HCT116 (cell line): ENCODE measurements around the gene DENND4A. TPM values are rescaled to one million over a fixed set of nuclear protein-coding genes. Genes with fewer than 3 reads are reported as not detected.

Source experiments
- ATAC-seq: fragments of 200-7000 bp; cut with Tn5 transposase; 2 replicates; pipeline ENCODE4 v1.9.1; 2020; ENCODE audit warnings: mild to moderate bottlenecking, moderate library complexity
- BruUV-seq: library from RNA; stranded (reverse); fragments of 400-500 nt; replicated peaks from 2 replicates; lab custom pipeline; 2021; lab: Mats Ljungman, UMichigan
- CTCF ChIA-PET: fragments of 300-600 bp; sonication (Branson Sonifier 250); formaldehyde crosslinking; loops from one replicate; lab custom pipeline; 2021; ENCODE audit warnings: antibody characterized with exemption; lab: Charles Lee
- POLR2A ChIA-PET: fragments of 300-600, 350-600 bp; sonication (Branson Sonifier 250); formaldehyde crosslinking; loops from one replicate; lab custom pipeline; 2021; ENCODE audit warnings: antibody characterized with exemption; lab: Charles Lee
- RAD21 ChIA-PET, 2 experiments: fragments of 300-600 bp; sonication (Branson Sonifier 250); formaldehyde crosslinking; loops; one replicate each; lab custom pipeline; 2023; ENCODE audit warnings: low total read pairs in 2 of 2; ENCODE audit not compliant: uncharacterized antibody in 2 of 2, unreplicated experiment in 2 of 2, low non-redundant PET in 1 of 2; lab: Charles Lee
- DNase-seq: peaks from one replicate; pipeline ENCODE4 v3.0.0-alpha.2; 2010; ENCODE audit warnings: low read depth, low spot score
- H2AFZ ChIP-seq: fragments of 200-600 bp; shearing (Covaris generic), sonication (generic); 2 replicates; pipeline ENCODE4 v1.6.1; 2017; ENCODE audit warnings: low read depth, mixed run types, mixed read lengths, antibody characterized with exemption, low read length; ENCODE audit not compliant: poor library complexity, severe bottlenecking
- H3K27ac ChIP-seq: 2 replicates; pipeline ENCODE4 v1.5.1; 2012; ENCODE audit warnings: low read depth, low read length
- H3K27me3 ChIP-seq: fragments of 200-600 bp; sonication (generic); 2 replicates; pipeline ENCODE4 v1.6.1; 2016; ENCODE audit warnings: mixed run types, low read length, mixed read lengths; ENCODE audit not compliant: insufficient read depth
- H3K36me3 ChIP-seq, 2 experiments: fragments of 200-500 bp in 1 of 2; fragments of 200-600 bp in 1 of 2; sonication (Bioruptor generic) in 1 of 2; sonication (generic) in 1 of 2; 2 replicates each; pipeline versions ENCODE4 v1.5.1 to v1.6.1; 2014 to 2016; ENCODE audit warnings: low read length in 2 of 2, inconsistent platforms in 1 of 2, mixed read lengths in 1 of 2, mixed run types in 1 of 2; ENCODE audit not compliant: insufficient read depth in 2 of 2, control insufficient read depth in 1 of 2
- H3K4me1 ChIP-seq, 2 experiments: fragments of 200-600 bp in 1 of 2; sonication (generic) in 1 of 2; 2 replicates each; pipeline versions ENCODE4 v1.5.1 to v1.6.1; 2012 to 2017; ENCODE audit warnings: low read length in 2 of 2, inconsistent platforms in 1 of 2, mild to moderate bottlenecking in 1 of 2, mixed read lengths in 1 of 2, mixed run types in 1 of 2, moderate library complexity in 1 of 2; ENCODE audit not compliant: insufficient read depth in 2 of 2, control insufficient read depth in 1 of 2
- H3K4me2 ChIP-seq: fragments of 200-600 bp; sonication (generic); 2 replicates; pipeline ENCODE4 v1.6.1; 2017; ENCODE audit warnings: mixed run types, low read length, mixed read lengths
- H3K4me3 ChIP-seq, 2 experiments: fragments of 200-600 bp in 1 of 2; sonication (generic) in 1 of 2; replicated peaks in 1 of 2; 2 replicates each; pipeline ENCODE4 v1.5.1; 2011 to 2016; ENCODE audit warnings: low read length in 2 of 2, control low read depth in 1 of 2, low read depth in 1 of 2, mild to moderate bottlenecking in 1 of 2, mixed read lengths in 1 of 2, mixed run types in 1 of 2
- H3K79me2 ChIP-seq: fragments of 200-600 bp; sonication (generic); 2 replicates; pipeline ENCODE4 v1.6.1; 2017; ENCODE audit warnings: mild to moderate bottlenecking, mixed run types, low read length, moderate library complexity, mixed read lengths; ENCODE audit not compliant: insufficient read depth
- H3K9ac ChIP-seq: fragments of 200-600 bp; sonication (generic); 2 replicates; pipeline ENCODE4 v1.6.1; 2016; ENCODE audit warnings: low read length, mixed read lengths
- H3K9me2 ChIP-seq: fragments of 200-600 bp; sonication (generic), shearing (Covaris generic); 2 replicates; pipeline ENCODE4 v1.6.1; 2017; ENCODE audit warnings: mixed run types, mild to moderate bottlenecking, moderate library complexity; ENCODE audit not compliant: insufficient read depth
- H3K9me3 ChIP-seq, 2 experiments: fragments of 200-500 bp in 1 of 2; fragments of 200-600 bp in 1 of 2; sonication (Bioruptor generic) in 1 of 2; sonication (generic) in 1 of 2; 2 replicates each; pipeline ENCODE4 v1.6.1; 2014 to 2017; ENCODE audit warnings: low read length in 2 of 2, mixed read lengths in 2 of 2, inconsistent platforms in 1 of 2, low read depth in 1 of 2, mild to moderate bottlenecking in 1 of 2, mixed run types in 1 of 2, moderate library complexity in 1 of 2; ENCODE audit not compliant: control insufficient read depth in 1 of 2, insufficient read depth in 1 of 2
- H4K20me1 ChIP-seq: fragments of 200-600 bp; sonication (generic), shearing (Covaris generic); 2 replicates; pipeline ENCODE4 v1.6.1; 2017; ENCODE audit warnings: mixed run types, mild to moderate bottlenecking, moderate library complexity; ENCODE audit not compliant: insufficient read depth
- CBX3 ChIP-seq: IDR thresholded peaks from 2 replicates; pipeline ENCODE4 v1.6.1; 2012; ENCODE audit warnings: low read depth
- CEBPB ChIP-seq: IDR thresholded peaks from 2 replicates; pipeline ENCODE4 v1.6.1; 2012; ENCODE audit warnings: low read depth
- EGR1 ChIP-seq: IDR thresholded peaks from 2 replicates; pipeline ENCODE4 v1.6.1; 2012; ENCODE audit warnings: low read depth
- EZH2 ChIP-seq: fragments of 200-600 bp; sonication (generic); IDR thresholded peaks from 2 replicates; pipeline ENCODE4 v1.6.1; 2017; ENCODE audit warnings: antibody characterized with exemption, mixed run types
- FOSL1 ChIP-seq: IDR thresholded peaks from 2 replicates; pipeline ENCODE4 v1.6.1; 2012; ENCODE audit warnings: low read depth
- JUND ChIP-seq: IDR thresholded peaks from 2 replicates; pipeline ENCODE4 v1.6.1; 2012
- POLR2A ChIP-seq: IDR thresholded peaks from 2 replicates; pipeline ENCODE4 v1.7.0; 2011; ENCODE audit warnings: borderline replicate concordance; ENCODE audit not compliant: insufficient read depth, insufficient read length; ENCODE audit errors: extremely low read depth
- POLR2AphosphoS5 ChIP-seq: IDR thresholded peaks from 2 replicates; pipeline ENCODE4 v1.6.1; 2011; ENCODE audit warnings: mild to moderate bottlenecking, low read depth, low read length, moderate library complexity
- RAD21 ChIP-seq: IDR thresholded peaks from 2 replicates; pipeline ENCODE4 v1.6.1; 2012; ENCODE audit warnings: low read depth, mild to moderate bottlenecking
- SIN3A ChIP-seq: IDR thresholded peaks from 2 replicates; pipeline ENCODE4 v1.6.1; 2012; ENCODE audit warnings: low read depth
- SP1 ChIP-seq: IDR thresholded peaks from 2 replicates; pipeline ENCODE4 v1.6.1; 2012; ENCODE audit warnings: low read depth
- TCF7L2 ChIP-seq: IDR thresholded peaks from 2 replicates; pipeline ENCODE4 v1.7.0; 2011; ENCODE audit warnings: borderline replicate concordance, inconsistent platforms; ENCODE audit not compliant: insufficient read depth, insufficient read length; ENCODE audit errors: extremely low read depth
- YY1 ChIP-seq: IDR thresholded peaks from 2 replicates; pipeline ENCODE4 v1.6.1; 2011; ENCODE audit warnings: low read length, low read depth, moderate library complexity, mild to moderate bottlenecking; ENCODE audit not compliant: insufficient replicate concordance; ENCODE audit errors: extremely low read depth
- ZFX ChIP-seq: fragments of 450-650 bp; IDR thresholded peaks from 2 replicates; pipeline ENCODE4 v1.6.1; 2017
- ZNF274 ChIP-seq: fragments of 200-500 bp; sonication (Bioruptor generic); IDR thresholded peaks from 2 replicates; pipeline ENCODE4 v1.6.1; 2014; ENCODE audit warnings: mild to moderate bottlenecking, low read depth, low read length, inconsistent platforms
- intact Hi-C: fragments of 100-400 bp; cut with micrococcal nuclease; formaldehyde crosslinking; loops from 2 replicates; pipeline ENCODE4 v1.10.0; 2022
- total RNA-seq: library from RNA; stranded (reverse); gene quantifications from one replicate; pipeline ENCODE4 v1.2.1, GENCODE V29; 2021; ENCODE audit not compliant: unreplicated experiment
- TF ChIP-seq, protein P1 (sequence below): IDR thresholded peaks from 2 replicates; pipeline ENCODE4 v1.6.1; 2011; ENCODE audit warnings: mild to moderate bottlenecking, low read length, moderate library complexity; ENCODE audit not compliant: insufficient replicate concordance; ENCODE audit errors: extremely low read depth
- TF ChIP-seq, protein P2 (sequence below), 3 experiments: fragments of 200-600 bp in 1 of 3; sonication (generic) in 1 of 3; IDR thresholded peaks in 2 of 3; conservative IDR thresholded peaks in 1 of 3; 2 replicates each; pipeline ENCODE4 v1.5.1; 2012 to 2017; ENCODE audit warnings: low read depth in 2 of 3, low read length in 2 of 3, antibody characterized with exemption in 1 of 3, borderline replicate concordance in 1 of 3, control low read depth in 1 of 3, mild to moderate bottlenecking in 1 of 3, mixed read lengths in 1 of 3, mixed run types in 1 of 3, moderate library complexity in 1 of 3; ENCODE audit not compliant: insufficient read depth in 1 of 3
- TF ChIP-seq, protein P3 (sequence below): IDR thresholded peaks from 2 replicates; pipeline ENCODE4 v1.6.1; 2012; ENCODE audit warnings: low read depth
- TF ChIP-seq, protein P4 (sequence below): IDR thresholded peaks from 2 replicates; pipeline ENCODE4 v1.6.1; 2012
- TF ChIP-seq, protein P5 (sequence below): IDR thresholded peaks from 2 replicates; pipeline ENCODE4 v1.6.1; 2012

Gene DENND4A
- total RNA-seq, 1 experiment from 2014 or later: 9.1 TPM

DNA sequence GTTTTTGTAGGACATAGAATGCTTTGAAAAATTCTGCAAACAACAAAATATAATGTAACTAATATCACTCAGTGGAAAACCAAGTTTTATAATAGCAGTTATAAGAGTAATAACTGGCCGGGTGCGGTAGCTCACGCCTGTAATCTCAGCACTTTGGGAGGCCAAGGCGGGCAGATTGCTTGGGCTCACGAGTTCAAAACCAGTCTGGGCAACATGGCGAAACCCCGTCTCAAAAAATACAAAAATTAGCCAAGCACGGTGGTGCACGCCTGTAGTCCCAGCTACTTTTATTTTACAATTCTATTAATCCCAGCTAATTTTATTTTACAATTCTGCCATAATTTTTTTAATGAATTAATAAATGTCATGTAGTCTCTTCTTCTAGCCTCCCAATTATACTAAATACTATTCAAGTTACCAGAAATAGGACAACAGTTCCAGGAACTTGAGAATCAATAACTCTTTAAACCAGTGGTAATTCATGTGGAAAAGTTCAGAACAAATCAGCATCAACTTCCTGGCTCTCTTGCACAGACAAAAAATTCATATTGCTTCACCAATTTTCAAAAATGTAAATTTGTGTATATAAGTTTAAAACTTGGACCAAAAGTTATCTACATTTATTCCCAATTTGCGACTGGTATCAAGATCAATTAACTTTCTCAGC lies 2.2 kb downstream of the DENND4A start:
- no peak for DNase-seq
- no peaks in the 10 kb centered on the region for H3K36me3 ChIP-seq
- ChIA-PET POLR2A (no interaction called here), CTCF (interaction anchor here (2.1 kb wide), 1 partner anchor 34 kb away, joined by 6 read pairs; no protein-coding TSS in a partner anchor), RAD21 (no interaction called here)
- H3K9me3 ChIP-seq: no peaks in the 10 kb centered on the region
- intact Hi-C loops: loop anchor here (10.0 kb wide), 1 partner anchor 1465 kb away; the partner anchor contains the start of genes AAGAB and IQCH
- H4K20me1 ChIP-seq: no peaks in the 10 kb centered on the region
- TF ChIP-seq, protein P1, sequence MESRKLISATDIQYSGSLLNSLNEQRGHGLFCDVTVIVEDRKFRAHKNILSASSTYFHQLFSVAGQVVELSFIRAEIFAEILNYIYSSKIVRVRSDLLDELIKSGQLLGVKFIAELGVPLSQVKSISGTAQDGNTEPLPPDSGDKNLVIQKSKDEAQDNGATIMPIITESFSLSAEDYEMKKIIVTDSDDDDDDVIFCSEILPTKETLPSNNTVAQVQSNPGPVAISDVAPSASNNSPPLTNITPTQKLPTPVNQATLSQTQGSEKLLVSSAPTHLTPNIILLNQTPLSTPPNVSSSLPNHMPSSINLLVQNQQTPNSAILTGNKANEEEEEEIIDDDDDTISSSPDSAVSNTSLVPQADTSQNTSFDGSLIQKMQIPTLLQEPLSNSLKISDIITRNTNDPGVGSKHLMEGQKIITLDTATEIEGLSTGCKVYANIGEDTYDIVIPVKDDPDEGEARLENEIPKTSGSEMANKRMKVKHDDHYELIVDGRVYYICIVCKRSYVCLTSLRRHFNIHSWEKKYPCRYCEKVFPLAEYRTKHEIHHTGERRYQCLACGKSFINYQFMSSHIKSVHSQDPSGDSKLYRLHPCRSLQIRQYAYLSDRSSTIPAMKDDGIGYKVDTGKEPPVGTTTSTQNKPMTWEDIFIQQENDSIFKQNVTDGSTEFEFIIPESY: no peak
- TF ChIP-seq EZH2: no peak
- no peak for TF ChIP-seq SIN3A
- no peak for TF ChIP-seq EGR1
- TF ChIP-seq POLR2A: no peak
- TF ChIP-seq, protein P2, sequence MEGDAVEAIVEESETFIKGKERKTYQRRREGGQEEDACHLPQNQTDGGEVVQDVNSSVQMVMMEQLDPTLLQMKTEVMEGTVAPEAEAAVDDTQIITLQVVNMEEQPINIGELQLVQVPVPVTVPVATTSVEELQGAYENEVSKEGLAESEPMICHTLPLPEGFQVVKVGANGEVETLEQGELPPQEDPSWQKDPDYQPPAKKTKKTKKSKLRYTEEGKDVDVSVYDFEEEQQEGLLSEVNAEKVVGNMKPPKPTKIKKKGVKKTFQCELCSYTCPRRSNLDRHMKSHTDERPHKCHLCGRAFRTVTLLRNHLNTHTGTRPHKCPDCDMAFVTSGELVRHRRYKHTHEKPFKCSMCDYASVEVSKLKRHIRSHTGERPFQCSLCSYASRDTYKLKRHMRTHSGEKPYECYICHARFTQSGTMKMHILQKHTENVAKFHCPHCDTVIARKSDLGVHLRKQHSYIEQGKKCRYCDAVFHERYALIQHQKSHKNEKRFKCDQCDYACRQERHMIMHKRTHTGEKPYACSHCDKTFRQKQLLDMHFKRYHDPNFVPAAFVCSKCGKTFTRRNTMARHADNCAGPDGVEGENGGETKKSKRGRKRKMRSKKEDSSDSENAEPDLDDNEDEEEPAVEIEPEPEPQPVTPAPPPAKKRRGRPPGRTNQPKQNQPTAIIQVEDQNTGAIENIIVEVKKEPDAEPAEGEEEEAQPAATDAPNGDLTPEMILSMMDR (IDR thresholded peaks at IDR 0.05 in 2 of 3, conservative IDR thresholded peaks at IDR 0.05 in 1 of 3; ENCODE audit: borderline replicate concordance in 1 of 3, insufficient read depth in 1 of 3, low read depth in 2 of 3, low read length in 2 of 3): no peak
- TF ChIP-seq CEBPB: no peak
- TF ChIP-seq, protein P3, sequence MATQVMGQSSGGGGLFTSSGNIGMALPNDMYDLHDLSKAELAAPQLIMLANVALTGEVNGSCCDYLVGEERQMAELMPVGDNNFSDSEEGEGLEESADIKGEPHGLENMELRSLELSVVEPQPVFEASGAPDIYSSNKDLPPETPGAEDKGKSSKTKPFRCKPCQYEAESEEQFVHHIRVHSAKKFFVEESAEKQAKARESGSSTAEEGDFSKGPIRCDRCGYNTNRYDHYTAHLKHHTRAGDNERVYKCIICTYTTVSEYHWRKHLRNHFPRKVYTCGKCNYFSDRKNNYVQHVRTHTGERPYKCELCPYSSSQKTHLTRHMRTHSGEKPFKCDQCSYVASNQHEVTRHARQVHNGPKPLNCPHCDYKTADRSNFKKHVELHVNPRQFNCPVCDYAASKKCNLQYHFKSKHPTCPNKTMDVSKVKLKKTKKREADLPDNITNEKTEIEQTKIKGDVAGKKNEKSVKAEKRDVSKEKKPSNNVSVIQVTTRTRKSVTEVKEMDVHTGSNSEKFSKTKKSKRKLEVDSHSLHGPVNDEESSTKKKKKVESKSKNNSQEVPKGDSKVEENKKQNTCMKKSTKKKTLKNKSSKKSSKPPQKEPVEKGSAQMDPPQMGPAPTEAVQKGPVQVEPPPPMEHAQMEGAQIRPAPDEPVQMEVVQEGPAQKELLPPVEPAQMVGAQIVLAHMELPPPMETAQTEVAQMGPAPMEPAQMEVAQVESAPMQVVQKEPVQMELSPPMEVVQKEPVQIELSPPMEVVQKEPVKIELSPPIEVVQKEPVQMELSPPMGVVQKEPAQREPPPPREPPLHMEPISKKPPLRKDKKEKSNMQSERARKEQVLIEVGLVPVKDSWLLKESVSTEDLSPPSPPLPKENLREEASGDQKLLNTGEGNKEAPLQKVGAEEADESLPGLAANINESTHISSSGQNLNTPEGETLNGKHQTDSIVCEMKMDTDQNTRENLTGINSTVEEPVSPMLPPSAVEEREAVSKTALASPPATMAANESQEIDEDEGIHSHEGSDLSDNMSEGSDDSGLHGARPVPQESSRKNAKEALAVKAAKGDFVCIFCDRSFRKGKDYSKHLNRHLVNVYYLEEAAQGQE: no peak
- no peak for TF ChIP-seq POLR2AphosphoS5
- TF ChIP-seq JUND: no peak
- no peak for TF ChIP-seq TCF7L2
- no peak for TF ChIP-seq ZFX
- no peak for TF ChIP-seq CBX3
- TF ChIP-seq, protein P4, sequence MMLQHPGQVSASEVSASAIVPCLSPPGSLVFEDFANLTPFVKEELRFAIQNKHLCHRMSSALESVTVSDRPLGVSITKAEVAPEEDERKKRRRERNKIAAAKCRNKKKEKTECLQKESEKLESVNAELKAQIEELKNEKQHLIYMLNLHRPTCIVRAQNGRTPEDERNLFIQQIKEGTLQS: no peak
- TF ChIP-seq FOSL1: no peak
- TF ChIP-seq ZNF274: no peak
- TF ChIP-seq, protein P5, sequence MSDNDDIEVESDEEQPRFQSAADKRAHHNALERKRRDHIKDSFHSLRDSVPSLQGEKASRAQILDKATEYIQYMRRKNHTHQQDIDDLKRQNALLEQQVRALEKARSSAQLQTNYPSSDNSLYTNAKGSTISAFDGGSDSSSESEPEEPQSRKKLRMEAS: no peak
- TF ChIP-seq YY1: no peak
- no peak for TF ChIP-seq RAD21
- TF ChIP-seq SP1: no peak
- H3K9me2 ChIP-seq: no peaks in the 10 kb centered on the region
- no peak overlapping the region for H3K27ac ChIP-seq
- no peak overlapping the region for H3K4me3 ChIP-seq
- BruUV-seq: no TSS peak
- ATAC-seq: no peak
- H3K79me2 ChIP-seq: peaks cover 56% of the 10 kb centered on the region
- H3K4me1 ChIP-seq: peaks cover 23 to 43% of the 10 kb centered on the region in 2 experiments
- H2AFZ ChIP-seq: no peak overlapping the region
- H3K27me3 ChIP-seq: no peaks in the 10 kb centered on the region
- no peak overlapping the region for H3K9ac ChIP-seq
- peak overlapping the region; percentile 96; the same call in 1 of the 2 replicates for H3K4me2 ChIP-seq
